ENCODE measurements around the gene P4HA1.
"Not testable (repeated sequence)": the region's sequence is repeated elsewhere in the genome, so short reads cannot be mapped to it uniquely, and the experiment has no call there.

The P4HA1 gene

DNA sequence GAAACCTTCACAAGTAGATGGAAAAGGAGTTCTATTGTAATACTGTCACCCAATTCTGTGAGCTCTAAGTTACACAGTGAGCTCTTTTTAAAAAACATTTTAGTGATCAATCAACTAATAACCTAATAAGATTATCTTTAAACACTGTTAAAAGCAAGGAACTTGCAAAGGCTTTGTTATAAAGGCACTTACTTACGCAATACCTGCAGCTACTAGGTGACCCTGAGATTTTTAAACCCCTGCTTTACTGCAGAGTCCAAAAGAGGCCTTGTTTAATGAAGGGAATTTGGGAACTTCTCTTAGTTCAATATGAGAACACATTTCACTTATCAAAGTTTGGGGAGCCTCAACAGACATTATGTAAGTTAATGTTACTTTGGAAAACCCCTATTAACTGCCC lies 53.3 kb downstream of the P4HA1 start:
- no peak for DNase-seq (ENCODE audit: low read depth)

GRCh38 chr10:73042130-73042529 lies 54.5 kb downstream of the P4HA1 start:
- DNase-seq (ENCODE audit: low read depth), result no peak

DNA sequence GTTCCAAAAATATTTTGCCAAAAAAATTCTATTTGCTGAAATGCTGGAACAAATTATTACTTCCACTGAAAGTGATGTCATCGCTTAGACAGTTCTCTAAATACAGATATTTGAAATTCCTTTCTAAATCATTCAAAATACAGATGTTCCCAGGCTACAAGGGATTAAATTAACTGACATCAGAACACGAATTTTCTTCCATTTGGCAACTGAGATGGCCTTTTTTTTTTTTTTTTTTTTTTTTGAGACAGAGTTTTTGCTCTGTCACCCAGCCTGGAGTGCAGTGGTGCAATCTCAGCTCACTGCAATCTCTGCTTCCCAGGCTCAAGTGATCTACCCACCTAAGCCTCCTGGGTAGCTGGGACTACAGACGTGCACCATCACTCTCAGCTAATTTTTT lies 57.0 kb downstream of the P4HA1 start:
- DNase-seq (ENCODE audit: low read depth), result no peak

- not testable (repeated sequence) for DNase-seq (ENCODE audit: low read depth)
Measured at GRCh38 chr10:73036285-73036684, 60.4 kb downstream of the P4HA1 start.

GRCh38 chr10:73032536-73032935 lies 64.1 kb downstream of the P4HA1 start:
- no peak for DNase-seq (ENCODE audit: low read depth)

DNA sequence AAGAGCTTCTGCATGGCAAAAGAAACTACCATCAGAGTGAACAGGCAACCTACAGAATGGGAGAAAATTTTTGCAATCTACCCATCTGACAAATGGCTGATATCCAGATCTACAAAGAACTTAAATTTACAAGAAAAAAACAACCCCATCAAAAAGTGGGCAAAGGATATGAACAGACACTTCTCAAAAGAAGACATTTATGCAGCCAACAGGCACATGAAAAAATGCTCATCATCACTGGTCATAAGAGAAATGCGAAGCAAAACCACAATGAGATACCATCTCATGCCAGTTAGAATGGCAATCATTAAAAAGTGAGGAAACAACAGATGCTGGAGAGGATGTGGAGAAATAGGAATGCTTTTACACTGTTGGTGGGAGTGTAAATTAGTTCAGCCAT lies 70.0 kb downstream of the P4HA1 start:
- not testable (repeated sequence) for DNase-seq (ENCODE audit: low read depth)

DNA sequence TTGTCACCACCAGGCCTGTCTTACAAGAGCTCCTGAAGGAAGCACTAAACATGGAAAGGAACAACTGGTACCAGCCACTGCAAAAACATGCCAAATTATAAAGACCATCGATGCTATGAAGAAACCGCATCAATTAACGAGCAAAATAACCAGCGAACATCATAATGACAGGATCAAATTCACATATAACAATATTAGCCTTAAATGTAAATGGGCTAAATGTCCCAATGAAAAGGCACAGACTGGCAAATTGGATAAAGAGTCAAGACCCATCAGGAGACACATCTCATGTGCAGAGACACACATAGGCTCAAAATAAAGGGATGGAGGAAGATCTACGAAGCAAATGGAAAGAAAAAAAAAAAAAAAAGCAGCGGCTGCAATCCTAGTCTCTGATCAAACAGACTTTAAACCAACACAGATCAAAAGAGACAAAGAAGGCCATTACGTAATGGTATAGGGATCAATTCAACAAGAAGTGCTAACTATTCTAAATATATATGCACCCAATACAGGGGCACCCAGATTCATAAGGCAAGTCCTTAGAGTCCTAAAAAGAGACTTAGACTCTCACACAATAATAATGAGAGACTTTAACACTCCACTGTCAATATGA lies 73.1 kb downstream of the P4HA1 start:
- not testable (repeated sequence) for DNase-seq (ENCODE audit: low read depth)

GRCh38 chr10:73022961-73023360 lies 73.7 kb downstream of the P4HA1 start:
- DNase-seq (ENCODE audit: low read depth), result not testable (repeated sequence)

GRCh38 chr10:73021538-73022164 lies 75.0 kb downstream of the P4HA1 start:
- not testable (repeated sequence) for DNase-seq (ENCODE audit: low read depth)

- DNase-seq (ENCODE audit: low read depth), result no peak
Measured at GRCh38 chr10:73021050-73021449, 75.6 kb downstream of the P4HA1 start.

- DNase-seq (ENCODE audit: low read depth), result no peak
Measured at GRCh38 chr10:73019100-73019499, 77.6 kb downstream of the P4HA1 start.

DNA sequence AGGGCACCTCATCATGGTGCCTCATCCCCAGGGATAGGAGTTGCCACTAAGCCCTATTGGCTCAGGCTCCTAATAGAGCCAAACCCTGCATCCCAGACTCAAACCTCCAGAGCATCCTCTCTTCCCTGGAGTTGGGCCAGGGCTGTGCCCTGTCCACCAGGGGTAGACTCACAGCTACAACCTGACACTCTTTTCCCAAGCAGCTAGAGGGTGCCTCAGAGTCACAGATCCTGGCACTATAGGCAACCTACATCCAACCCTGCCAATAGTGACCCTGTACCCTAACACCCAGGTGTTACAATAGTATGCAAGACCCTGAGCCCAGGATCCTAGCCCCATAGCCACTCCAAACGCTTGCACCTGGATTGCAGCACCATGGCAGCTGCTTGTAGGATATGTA lies 78.0 kb downstream of the P4HA1 start:
- DNase-seq (ENCODE audit: low read depth), result no peak

DNA sequence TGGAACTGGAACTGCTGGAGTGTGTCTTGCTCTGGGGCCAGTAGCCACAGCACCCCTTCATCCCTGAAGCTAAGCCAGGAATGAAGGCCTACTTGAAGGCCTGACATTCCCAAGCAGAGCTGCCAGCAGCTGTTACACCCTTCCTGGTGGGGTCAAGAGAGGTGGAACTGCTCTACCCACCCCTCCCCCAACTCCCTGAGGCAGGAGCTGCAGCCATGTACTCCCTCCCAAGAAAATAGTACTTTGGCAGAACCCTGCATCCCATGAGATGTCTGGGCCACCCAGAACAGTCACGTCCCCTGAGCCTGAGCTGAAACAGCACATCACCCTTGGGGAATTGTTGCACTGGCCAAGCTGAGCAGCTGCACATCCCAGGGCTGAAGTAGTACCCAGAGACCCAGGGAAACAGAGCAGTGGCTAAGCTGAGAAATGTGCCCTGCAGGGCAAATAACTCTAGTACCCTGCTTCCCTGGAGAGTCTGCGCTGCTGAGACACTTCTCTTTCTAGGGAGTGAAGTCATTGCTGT lies 78.6 kb downstream of the P4HA1 start:
- DNase-seq (ENCODE audit: low read depth), result no peak

DNA sequence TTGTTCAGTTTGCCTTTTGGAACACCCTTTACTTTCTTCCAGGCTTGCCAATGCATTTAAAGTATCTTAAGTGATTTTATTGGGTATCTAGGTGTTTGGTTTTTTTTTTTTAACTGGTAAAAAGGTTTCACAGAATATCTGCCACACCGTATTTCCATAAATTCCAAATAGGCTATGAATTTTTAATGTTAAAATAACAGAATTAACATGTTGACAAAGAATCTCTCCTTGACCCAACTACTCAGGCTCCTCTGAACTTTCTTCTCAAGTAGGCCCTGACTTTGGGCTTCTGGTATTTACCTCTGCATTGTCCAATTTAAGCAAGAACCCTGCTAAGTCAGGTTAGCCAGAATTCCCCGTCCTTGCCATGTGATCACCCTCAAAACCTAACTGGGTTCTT lies 80.9 kb downstream of the P4HA1 start:
- no peak for DNase-seq (ENCODE audit: low read depth)

GRCh38 chr10:73003822-73004221 lies 92.8 kb downstream of the P4HA1 start:
- no peak for DNase-seq (ENCODE audit: low read depth)

GRCh38 chr10:73000973-73001372 lies 95.7 kb downstream of the P4HA1 start:
- no peak for DNase-seq (ENCODE audit: low read depth)

- DNase-seq (ENCODE audit: low read depth), result no peak
Measured at GRCh38 chr10:72997099-72997498, 99.6 kb downstream of the P4HA1 start.

GRCh38 chr10:72995459-72995858 lies 101.2 kb downstream of the P4HA1 start:
- DNase-seq (ENCODE audit: low read depth), result not testable (repeated sequence)

DNA sequence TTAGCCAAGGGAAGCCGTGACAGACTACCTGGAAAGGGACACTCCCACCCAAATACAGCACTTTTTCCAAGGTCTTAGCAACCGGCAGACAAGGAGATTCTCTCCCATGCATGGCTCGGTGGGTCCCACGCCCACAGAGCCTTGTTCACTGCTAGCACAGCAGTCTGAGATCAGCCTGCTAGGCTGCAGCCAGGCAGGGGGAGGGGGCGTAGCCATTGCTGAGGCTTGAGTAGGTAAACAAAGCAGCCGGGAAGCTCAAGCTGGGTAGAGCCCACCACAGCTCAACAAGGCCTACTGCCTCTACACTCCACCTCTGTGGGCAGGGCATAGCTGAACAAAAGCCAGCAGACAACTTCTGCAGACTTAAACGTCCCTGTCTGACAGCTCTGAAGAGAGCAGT lies 106.9 kb downstream of the P4HA1 start:
- not testable (repeated sequence) for DNase-seq (ENCODE audit: low read depth)

DNA sequence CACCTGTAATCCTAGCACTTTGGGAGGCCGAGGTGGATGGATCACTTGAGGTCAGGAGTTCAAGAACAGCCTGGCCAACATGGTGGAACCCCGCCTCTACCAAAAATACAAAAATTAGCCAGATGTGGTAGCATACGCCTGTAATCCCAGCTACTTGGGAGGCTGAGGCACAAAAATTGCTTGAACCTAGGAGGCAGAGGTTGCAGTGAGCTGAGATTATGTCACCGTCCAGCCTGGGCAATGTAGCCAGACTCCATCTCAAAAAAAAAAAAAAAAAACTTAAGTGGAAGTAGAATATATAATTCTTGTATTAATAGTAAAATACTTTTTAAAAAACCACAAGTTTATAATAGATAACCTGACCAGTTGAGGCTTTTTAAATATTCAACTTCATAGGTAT lies 112.0 kb downstream of the P4HA1 start:
- not testable (repeated sequence) for DNase-seq (ENCODE audit: low read depth)

GRCh38 chr10:72981882-72982529 lies 114.7 kb downstream of the P4HA1 start:
- no peak for DNase-seq (ENCODE audit: low read depth)

DNA sequence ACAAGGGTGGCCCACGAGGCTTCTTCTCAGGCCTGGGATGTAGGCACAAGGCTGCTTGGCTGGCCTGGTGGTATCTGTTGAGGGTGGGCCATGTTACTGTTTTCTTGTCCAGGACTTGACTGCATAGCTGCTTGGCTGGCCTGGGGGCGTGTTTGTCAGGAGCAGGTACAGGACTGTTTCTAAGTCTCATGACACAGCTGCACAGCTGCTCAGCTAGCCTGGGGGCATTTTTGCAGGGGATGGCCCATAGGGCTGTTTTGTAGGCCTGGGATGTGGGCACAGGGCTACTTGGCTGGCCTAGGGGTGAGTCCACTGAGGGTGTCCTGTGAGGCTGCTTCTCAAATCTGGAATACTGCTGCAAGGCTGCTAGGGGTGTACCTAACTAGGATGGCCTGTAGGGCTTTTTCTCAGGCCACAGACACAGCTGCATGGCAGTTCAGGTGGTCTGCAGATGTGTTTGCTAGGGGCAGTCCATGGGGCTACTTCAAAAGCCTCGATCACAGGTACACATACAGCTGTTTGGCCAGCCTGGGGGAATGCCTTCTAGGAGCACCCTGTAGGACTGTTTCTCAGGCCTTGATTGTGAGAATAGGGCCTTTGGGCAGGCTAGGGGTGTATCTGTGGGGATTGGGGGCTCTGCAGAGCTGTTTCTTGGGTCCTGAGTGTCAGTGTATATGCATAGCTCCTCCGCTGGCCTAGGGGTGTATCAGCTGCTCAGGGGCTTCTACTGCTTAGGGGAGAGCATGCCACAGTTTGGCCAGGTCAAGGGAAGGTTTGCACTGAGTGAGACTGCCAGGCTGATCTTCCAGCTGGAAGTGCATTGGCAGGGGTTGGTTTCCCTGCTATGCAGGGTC lies 115.4 kb downstream of the P4HA1 start:
- no peak for DNase-seq (ENCODE audit: low read depth)

Measured in activated gamma-delta T cell treated with anti-CD3 and anti-CD28 coated beads, Interleukin-2, amount 50 U/mL, for 16 hours (primary cell).